GM19463 (cell line): ENCODE measurements around the gene MUS81.

Experiments
- ATAC-seq: cut with Tn5 transposase; IDR thresholded peaks from one replicate; pipeline ENCODE4 v1.9.1; 2021; ENCODE audit warnings: mild to moderate bottlenecking, moderate library complexity; ENCODE audit not compliant: unreplicated experiment

Gene MUS81

DNA sequence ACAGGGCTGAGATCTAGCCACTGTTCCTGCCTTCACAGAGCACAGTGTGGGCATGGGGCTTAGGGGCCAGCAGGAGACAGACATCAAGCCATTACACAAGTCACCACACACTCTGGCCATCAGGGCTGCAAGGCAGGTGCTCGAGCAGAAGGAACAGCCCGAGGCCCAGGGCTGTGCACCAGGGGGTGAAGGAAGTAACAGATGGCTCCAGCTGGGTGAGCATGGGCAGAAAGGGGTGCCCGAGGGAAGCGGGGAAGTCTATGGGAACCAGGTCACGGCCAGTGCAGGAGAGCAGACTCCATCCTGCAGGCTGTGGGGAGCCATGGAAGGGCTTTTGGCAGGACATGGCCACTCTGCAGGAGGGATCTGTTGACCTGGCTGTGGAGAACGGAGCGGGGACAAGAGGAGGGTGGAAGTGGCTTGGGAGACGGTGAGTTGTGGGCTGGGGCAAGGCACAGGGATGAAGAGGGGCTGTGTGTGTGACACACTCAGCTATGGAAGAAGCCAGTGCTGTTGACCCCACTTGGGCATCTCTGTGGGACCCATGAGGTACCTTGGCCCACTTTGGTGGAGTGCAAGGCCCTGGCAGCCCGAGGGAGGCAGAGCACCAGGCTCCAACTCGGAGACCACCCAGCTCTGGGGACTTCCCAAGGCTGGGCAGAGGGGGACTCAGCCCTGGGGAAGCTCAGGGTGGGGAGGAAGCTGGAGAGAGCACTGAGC, 55.0 kb downstream of the MUS81 start:
- ATAC-seq = no peak

DNA sequence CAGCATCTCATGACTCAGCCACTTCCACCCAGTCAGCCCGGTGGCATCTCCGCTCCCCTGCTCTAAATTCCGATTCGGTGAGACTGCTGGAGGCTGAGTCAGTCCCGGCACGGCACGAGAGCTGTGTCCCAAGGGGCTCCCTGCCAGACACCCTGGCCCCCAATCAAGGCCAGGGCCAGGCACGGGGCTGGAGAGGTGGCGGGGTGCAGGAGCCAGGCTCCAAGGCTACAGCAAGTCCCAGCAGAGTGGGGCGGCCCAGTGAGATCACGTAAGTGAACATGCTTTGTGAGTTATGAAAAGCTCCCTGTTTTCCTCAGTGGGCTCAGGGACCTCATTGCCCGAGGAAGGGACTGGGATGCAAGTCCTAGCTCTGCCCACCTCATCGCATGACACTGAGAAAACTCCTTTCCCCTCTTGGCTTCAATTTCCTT, 55.6 kb downstream of the MUS81 start:
- no peak for ATAC-seq
